Stimulated activated CD4-positive, alpha-beta T cell treated with anti-CD3 and anti-CD28 coated beads, Interleukin-12 subunit alpha, Interleukin-12 subunit beta, amount 100 ng/mL, for 4 hours (primary cell): ENCODE data around the gene KRT7.
"Not testable (repeated sequence)": the region's sequence is repeated elsewhere in the genome, so short reads cannot be mapped to it uniquely, and the experiment has no call there.

Experiments used
- DNase-seq: peaks from one replicate; pipeline ENCODE4 v3.0.0-alpha.2; 2020

Gene KRT7

DNA sequence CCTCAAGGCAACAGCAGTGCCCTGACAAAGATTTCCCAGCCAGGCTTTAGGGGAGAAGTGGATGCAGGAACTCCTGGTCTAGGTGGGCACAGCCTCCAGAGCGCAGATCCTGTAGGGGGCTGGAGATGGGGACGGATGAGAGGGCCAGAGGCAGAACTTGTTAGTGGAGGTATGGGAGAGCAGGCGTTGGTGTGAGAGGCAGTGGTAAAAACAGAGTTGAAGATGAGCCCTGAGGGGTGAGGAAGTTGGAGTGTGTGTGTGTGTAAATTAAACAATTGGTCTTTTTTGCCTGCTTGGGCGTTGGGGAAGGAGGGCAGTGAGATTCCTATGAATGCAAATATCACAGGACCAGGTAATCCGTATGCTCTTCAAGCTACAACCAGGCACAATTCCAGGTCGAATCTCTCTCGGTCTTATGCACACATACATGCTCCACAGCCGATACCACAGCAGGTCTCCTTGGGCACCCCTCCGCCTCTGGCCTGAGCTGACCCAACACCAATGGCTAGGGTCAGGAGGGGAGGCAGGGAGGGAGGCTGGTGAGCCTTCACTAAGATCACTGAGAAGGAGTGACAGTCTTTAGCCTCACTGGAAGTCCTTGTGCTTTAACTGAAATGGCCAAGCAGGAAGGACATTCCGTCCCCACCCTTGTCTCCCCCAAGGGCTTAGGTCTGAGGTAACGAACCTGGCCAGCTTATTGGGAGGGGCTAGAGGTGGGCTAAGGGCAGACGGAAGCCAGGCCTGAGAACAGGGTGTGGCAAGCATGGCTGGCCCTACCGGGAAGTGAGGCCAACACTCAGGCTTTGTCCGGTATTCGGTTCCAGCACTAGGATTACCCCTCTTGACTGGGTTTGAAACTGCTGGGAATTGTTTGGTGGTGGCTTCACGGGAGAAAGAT is 1.5 kb upstream of the KRT7 start:
- DNase-seq, result no peak

DNA sequence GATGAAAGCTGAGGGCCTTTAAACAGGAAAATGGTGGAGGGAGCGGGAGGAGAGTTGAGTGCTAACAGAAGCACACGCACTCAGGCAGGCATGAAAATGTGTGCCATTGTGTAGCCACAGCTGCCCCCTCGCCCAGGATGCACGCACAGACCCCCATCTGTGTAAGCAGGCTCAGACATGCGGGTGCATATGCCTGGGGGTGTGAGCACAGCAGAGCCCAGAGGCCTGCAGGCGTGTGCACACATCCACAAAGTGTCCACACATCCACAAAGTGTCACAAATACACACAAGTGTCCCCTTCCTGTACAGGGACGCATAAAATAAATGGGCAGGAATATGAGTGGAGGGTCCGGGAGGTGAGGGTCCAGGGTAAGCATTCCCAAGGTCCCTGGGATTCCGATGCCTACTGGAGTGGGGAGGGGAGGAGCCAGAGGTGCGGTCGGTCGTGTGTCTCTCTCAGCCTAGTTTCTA is 805 bp upstream of the KRT7 start:
- DNase-seq, result no peak

DNA sequence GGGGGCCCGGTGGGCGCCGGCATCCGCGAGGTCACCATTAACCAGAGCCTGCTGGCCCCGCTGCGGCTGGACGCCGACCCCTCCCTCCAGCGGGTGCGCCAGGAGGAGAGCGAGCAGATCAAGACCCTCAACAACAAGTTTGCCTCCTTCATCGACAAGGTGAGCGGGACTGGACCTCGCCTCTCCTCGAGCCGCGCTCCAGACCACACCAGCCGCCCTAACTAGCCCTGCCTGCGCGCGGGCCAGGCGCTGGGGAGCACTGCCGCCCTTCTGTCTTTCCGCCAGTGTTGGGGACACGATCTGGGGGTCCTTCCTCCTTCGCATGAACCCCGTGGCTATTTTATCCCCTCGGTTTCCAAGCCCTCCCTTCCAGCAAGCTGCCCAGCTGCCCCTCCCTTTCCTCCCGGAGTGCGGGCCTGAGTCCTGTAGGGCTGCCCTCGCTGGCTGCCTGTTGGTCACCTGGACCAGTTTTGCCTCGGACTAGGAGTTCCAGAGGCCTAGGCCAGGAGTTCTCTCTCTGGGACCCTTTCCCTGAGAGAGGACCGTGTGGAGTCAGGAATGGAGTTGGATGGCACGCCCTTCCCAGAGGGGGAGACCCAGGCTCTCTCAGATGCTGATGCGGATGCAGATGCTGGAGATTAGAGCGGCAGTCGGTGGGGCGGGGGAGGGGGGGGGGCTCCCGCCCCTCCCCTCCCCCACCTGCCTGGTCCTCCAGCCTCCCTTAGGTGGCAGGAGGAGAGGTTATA is 592 bp downstream of the KRT7 start:
- no peak for DNase-seq

DNA sequence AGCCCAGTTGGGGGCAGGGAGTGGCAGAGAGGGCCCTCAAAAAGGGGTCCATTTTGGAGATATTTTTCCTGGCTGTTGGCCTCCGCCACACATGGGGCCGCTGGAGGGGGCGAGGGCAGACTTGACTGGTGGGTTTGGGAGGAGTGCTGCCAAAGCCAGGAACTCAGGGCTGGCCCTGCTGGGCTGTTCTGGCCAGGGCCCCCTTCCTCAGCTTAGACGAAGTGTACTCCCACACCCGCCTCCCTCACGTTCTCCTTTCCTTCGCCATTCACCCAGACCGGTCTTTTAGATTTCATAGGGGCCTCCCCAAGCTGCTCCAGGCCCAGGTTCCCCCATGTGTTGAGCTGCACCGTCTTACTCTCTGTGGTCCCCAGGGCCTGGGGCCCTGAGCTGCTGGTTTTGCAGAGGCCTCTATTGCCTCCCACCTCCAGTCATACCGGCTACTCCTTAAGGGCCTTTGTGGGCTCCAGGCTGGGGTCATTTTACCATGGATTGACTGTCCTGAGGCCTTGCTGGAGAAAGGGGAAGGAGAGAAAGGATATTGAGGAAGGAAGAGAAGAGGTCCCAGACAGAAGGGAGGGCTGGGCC is 1.3 kb downstream of the KRT7 start:
- no peak for DNase-seq

DNA sequence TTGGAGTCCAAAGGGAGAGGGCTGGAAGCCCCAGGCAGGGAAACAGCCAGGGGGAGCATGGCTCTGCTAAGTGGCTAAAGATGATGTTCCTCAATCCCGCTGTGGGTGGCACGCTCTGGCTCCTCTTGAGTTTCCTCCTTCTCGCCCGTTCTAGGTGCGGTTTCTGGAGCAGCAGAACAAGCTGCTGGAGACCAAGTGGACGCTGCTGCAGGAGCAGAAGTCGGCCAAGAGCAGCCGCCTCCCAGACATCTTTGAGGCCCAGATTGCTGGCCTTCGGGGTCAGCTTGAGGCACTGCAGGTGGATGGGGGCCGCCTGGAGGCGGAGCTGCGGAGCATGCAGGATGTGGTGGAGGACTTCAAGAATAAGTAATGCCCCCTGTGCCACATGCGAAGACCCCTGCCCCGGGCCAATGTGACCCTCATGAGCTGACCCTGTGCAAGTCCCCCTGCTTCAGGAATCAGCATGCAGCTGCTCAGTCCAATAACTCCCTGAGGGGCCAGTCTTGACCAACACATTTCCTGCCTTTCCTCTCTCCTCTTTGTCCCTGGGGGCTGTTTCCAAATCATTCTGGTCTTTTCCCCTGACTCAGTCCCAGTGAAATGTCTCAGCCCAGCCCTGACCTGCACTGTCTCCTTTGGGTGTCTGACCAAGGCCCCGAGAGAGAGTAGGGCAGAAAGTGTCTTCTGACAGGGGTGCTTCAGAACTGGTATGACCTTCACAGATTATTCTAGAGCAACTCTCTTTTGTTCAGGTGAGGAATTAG is 2.1 kb downstream of the KRT7 start:
- DNase-seq, result no peak

- no peak for DNase-seq
Measured at GRCh38 chr12:52235822-52236361, 2.8 kb downstream of the KRT7 start.

DNA sequence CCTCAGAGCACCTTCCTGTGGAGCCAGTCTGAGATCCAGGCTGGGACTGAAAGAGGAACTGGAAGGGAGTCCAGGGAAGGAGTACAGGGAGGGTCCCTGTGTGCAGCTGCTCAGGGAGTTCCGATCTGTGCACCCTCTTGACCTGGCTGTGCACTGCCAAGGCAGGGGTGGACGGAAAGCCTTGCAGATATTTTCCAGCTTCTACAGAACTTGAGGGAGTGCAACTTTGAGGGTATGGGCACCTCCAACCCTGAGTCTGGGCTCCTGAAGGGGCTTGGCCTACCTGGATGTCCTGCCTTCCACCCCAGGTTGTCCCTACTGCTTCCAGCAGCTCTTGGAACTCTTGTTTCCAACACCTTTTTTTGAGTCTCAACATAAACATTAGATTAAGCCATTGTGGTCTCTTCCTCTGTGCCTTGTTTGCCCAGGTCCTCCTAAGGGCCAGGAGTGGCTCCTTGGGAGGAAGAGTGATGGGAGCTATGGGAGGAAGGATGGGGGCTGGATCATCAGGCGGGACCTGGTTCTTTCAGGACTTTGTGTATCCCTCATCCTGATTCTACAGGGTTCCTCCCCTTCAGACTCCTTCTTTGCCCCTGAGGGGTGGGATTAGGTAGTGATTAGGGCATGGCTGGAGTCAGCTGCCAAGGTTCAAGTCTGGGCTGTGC is 3.5 kb downstream of the KRT7 start:
- no peak for DNase-seq

DNA sequence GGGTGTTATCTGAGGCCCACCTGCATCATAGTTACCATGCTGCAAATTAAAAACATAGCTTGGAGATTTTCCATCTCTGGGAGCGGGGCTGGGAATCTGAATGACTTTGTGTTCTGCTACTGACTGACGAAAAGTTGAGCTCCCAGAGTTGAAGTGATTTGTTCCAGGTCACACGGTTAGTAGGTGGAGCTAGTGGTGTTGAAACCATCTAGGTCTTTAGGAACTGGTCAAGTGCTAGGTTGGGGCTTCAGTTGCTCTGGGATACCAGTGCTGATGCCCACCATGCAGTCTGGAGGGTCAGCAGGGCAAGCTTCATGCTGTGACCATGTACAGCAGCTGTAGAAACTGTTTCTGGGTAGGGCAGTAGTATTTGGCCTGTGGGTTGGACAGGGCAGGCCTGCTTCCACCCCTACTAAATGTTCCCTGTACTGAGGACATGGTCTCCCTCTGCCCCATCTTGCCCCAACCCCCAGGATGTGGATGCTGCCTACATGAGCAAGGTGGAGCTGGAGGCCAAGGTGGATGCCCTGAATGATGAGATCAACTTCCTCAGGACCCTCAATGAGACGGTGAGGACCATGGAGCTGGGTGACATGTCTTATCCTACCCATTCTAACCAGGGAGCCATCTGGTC is 5.3 kb downstream of the KRT7 start:
- DNase-seq, result no peak

DNA sequence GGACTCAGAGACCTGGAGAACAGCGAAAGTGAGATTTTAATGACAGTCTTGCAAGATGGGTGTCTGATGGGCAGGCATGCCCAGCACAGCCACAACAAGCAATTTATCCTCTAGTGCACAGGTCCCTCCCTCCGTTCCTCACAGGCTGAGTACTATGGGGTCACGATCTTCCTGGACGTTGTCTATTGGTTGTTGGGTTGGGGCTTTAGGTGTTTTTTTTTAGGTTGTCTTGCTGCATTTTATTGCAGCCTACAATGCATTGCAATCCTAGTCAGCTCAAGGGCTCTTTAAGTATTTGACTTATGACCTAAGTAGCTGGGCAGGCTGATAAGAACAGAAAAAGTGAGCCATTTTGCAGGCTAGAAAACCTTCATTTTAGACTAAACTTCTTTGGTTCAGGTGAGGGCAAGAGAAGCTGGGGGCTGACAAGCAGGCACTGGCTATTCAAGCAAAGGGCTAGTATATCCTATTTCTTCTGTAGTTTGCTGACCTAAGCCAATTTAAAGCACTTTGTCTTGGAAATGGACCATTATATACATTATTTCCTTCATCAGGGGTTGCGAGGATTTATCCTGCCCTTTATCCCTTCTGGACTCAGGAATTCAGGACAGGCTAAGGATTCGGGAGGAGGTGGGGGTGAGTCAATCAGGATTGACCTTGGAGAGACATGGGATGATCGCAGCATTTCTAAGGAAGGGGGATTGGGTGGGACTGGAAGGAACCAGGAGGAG is 6.0 kb downstream of the KRT7 start:
- DNase-seq, result no peak

DNA sequence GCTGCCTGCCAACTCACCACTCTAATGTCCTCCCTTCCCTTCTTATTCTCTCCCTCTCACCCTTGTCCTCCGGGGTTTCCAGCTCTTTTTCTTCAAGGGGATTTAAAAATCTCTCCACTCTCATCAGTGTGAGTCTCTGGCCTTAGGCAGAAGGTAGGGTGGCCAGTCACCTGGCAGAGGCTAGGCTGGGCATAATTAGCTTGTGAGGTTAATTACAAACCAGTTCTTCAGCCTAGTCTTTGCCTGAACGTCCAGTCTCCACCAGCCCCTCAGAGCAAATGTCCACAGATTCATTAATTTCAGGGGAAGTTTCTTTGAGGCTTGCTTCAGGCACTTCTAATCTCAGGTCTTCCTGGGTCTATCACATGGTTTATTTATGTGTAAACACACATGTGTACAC is 6.7 kb downstream of the KRT7 start:
- no peak for DNase-seq

DNA sequence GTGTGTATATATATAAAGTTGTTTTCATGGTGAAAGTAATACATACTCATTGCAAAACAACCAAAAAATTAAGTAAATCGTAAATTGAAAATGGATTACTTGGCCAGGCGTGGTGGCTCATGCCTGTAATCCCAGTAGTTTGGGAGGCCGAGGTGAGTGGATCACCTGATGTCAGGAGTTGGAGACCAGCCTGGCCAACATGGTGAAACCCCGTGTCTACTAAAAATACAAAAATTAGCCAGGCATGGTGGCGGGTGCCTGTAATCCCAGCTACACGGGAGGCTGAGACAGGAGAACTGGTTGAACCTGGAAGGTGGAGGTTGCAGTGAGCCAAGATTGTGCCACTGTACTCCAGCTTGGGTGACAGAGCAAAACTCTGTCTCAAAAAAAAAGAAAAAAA is 7.2 kb downstream of the KRT7 start:
- DNase-seq, result not testable (repeated sequence)

- DNase-seq, result no peak
Measured at GRCh38 chr12:52241205-52241842, 8.3 kb downstream of the KRT7 start.

GRCh38 chr12:52242442-52243258 is 9.6 kb downstream of the KRT7 start:
- no peak for DNase-seq

DNA sequence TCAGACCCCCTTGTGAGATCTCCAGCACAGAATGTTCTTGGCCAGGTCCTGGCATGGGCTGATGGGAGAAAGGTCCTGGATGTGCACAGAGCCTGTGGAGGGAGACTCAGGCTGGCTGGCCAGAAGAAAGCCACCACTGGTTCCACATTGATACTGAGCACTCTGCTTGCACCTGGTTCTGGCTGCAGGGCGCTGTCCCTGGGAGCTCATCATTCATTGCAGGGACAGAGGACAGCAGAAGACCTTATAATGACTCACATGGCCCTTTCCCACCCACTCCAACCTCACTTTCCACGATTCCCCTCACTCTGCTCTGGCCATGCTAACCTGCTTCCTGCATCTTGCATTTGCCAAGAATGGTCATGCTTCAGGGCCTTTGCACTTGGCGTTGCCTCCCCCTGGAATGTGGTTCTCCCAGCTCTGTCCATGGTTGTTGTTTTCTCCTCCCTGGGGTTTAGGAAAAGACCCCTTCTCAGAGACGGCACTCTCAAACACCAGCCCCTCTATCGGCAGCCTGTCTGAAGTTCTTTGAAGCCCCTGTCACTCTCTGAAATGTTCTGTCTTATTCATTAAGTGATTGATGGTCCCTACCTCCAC is 10.3 kb downstream of the KRT7 start:
- DNase-seq, result no peak

DNA sequence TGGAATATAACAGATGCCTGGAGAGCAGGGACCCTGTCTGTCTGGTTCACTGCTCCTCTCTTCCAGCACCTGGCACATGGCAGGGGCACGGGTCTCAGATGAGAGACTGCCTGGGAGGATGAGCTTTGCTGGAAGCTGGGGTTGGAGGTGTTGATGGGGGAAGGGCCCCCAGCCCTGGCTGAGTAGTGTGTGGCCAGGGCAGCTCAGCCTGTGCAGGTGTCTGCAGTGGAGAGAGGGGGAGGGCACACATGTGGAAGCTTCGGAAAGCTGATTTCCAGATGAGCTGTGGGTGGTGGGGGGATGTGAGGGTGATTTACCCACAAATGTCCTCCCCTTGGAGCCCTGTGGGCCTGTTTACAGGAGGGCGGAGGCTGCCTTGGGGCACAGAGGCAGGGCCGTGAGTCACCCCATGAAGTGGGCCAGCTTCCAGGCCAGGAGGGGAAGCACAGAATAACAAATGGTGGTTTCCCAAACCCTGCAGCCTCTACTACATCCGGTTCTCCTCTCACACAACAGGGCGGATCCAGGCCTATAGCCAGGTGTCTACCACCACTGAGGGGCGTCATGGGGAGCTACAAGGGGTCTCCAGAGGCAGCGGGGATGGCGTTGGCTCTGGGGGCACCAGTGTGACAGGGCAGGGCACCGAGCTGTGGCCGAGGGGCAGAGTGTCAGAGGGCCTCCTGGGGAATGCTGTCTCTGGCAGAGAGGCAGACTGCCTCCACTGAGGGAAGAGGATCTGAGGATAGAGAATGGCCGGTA is 11.0 kb downstream of the KRT7 start:
- DNase-seq, result peak; percentile 41

DNA sequence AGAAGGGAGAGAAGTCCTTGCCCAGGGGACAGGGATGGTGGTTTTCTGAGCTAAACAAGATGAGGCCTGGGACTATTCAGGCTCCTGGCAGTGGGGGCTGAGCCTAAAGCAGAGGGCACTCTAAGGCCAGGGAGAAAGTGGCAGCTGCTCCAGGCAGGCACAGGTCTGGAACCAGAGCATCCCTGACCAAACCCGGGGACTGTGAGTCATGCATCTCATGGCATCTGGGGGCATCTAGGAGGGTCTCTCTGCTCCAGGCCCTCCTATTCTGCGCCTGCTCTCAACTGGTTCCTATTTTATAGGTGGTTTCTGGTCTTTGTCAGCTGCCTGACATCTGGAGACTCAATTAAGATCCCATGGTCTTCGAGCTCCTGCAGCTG is 11.6 kb downstream of the KRT7 start:
- DNase-seq, result no peak

DNA sequence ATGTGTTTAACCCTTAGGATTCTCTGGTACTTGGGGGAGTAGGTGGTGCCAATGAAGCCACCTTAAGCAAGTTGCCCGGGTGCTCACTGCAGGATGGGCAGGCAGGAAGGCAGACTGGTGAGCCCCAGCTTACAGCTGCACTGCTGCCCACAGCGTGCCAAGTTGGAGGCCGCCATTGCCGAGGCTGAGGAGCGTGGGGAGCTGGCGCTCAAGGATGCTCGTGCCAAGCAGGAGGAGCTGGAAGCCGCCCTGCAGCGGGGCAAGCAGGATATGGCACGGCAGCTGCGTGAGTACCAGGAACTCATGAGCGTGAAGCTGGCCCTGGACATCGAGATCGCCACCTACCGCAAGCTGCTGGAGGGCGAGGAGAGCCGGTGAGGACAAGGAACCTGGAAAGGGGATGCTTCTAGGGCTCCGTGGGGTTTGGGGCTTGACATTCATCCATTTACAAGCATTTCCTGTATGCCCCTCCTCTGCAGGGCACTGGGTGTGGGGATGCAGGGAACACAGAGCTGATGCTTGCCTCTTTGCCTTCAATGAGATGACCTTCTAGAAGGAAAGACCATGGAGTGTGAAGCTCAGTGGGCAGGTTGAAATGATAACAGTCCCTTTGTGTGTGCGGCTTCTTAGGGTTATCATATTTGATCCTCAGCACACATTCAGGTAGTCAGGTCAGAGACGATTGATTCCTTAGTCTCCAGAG is 12.4 kb downstream of the KRT7 start:
- DNase-seq, result no peak
